Stimulated activated CD8-positive, alpha-beta memory T cell treated with anti-CD3 and anti-CD28 coated beads, Interleukin-7, amount 100 ng/mL, for 48 hours (primary cell): ENCODE measurements around the gene RPP38.

ENCODE experiments used
- DNase-seq, 2 donors: peaks; one replicate each; pipeline ENCODE4 v3.0.0-alpha.2; 2020; ENCODE audit warnings: low read depth in 1 of 2; ENCODE audit errors: extremely low read depth in 1 of 2

RPP38 gene, protein sequence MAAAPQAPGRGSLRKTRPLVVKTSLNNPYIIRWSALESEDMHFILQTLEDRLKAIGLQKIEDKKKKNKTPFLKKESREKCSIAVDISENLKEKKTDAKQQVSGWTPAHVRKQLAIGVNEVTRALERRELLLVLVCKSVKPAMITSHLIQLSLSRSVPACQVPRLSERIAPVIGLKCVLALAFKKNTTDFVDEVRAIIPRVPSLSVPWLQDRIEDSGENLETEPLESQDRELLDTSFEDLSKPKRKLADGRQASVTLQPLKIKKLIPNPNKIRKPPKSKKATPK

GRCh38 chr10:15097011-15097812 is at the start of gene RPP38:
RPP38 (plus strand) TSS chr10:15097355; CDS start chr10:15103315, 5,960 bp downstream.
- peak; percentile 95 for DNase-seq

DNA sequence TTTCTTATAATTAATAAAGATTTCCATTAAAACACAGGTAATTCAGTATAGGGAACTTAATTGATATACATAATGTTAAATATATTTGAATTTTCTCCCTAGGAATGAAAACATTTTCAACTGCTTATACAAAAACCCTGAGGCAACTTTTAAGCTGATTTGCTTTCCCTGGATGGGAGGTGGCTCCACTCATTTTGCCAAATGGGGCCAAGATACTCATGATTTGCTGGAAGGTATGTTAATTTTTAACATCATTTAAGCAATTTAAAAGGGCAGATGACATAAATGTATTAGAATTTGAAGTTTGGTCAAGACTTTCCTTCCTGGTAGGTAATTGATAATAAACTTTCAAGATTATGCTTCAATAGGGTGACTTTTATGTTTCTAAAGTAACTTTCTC is 47.6 kb upstream of the RPP38 start:
- DNase-seq = no peak

GRCh38 chr10:15052121-15052520 is 45.0 kb upstream of the RPP38 start:
- DNase-seq = no peak

DNA sequence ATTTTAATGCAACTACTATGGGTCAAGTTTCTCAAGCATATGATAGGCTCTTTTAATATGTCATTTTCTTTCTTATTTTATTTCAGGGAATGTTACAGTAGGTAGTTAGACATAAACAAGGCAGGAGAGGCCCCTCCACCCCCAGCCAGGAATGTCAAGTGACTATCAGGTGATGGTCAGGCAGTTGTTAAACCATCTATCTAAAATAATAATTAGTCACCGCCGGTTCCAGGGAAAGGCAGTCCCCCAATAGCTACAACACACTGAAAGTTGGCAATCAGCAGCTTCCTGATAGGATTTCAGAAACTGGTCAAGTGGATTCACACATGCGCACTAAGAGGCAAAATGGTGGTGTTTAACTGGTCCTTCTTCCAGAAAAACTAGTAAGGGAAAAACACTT is 44.1 kb upstream of the RPP38 start:
- no peak for DNase-seq

- no peak for DNase-seq
Observed at GRCh38 chr10:15058689-15059088, 38.5 kb upstream of the RPP38 start.

DNA sequence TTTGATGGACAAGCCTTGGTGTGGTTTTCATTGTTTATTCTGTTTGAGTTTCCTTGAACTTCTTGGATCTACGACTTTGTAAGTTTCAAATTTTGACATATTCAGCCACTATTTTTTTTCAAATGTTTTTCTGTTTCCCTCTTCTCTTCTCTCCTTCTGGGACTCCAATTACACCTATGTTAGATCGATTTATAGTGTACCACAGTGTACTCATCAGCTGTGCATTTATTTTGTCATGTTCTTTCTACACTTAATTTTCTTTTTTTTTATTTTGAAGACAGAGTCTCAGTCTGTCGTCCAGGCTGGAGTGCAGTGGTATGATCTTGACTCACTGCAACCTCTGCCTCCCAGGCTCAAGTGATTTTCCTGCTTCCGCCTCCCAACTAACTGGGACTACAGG is 37.2 kb upstream of the RPP38 start:
- DNase-seq = no peak

- no peak for DNase-seq
Observed at GRCh38 chr10:15060638-15061037, 36.5 kb upstream of the RPP38 start.

DNA sequence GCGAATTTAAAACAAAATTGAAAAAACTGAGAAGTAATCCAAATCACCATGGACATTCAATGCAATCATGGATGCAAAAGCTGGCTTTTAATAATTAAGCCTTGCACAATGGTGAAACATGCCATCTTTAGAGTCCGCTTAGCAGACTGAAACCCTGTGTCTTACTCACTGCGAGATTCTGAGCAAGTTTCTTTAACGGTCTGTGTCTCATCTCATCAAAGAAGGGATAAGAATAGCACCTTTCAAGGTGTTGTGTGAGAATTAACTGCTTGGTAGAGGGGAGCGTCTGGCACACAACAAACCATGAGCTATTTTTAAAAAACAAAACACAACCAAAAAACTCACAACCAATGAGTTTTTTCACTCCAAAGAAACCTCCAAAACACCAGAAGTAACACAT is 30.0 kb upstream of the RPP38 start:
- DNase-seq = no peak

DNA sequence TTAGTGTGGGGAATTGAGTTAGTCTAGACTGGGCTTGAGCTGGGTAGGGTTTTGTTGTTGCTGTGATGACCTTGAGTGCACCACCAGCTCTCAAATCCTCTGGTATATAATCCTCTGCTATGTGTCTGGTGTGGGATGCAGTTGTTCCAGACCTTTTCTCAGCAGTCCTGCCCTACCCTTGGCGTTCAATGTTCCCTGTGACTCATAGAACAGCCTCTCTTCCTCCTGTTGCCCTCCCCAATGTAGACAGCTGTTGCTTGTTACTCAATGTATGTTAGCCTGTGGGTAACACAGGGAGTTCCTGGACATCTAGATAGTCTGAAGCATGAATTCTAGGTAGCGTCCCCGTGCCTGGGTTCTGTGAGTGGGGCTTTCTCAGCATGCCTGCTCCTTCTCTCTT is 28.4 kb upstream of the RPP38 start:
- no peak for DNase-seq

- DNase-seq = no peak
Observed at GRCh38 chr10:15069230-15069629, 27.9 kb upstream of the RPP38 start.

DNA sequence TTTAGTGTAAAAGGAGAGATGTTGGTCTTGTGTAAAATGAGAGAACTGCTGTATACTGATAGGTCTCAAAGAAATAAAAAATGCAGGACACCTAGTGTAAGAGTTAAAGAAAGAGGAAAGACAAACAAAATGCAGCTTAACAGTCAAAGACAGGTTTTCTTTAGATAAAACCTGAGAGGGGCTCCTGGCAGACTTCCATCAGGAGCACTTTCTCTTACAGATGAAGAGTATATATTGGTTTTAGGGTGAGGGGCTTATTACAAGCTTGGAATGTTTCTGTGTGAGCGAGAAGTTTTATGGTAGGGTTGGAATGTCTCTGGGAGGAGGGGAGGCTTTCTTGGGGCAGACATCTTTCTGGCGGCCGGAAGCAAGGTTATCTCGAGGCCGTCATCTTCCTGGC is 24.8 kb upstream of the RPP38 start:
- DNase-seq = no peak

DNA sequence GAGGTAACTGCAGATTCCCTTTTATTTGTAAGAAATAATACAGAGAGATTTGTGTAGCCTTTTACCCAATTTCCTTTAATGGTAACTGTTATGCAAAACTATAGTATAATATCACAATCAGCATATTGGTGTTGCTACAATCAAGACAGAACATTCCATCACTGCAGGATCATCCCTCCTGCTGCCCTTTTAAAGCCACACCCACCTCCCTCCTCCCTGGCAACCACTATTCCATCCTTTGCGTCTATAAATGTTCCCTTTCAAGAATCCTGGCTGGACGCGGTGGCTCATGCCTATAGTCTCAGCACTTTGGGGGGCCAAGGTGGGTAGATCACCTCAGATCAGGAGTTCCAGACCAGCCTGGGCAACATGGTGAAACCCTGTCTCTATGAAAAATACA is 21.7 kb upstream of the RPP38 start:
- DNase-seq = no peak

- DNase-seq = no peak
Observed at GRCh38 chr10:15083674-15084501, 13.3 kb upstream of the RPP38 start.

GRCh38 chr10:15084502-15084922 is 12.6 kb upstream of the RPP38 start:
- no peak for DNase-seq

- peak; percentile 59 to 72 for DNase-seq
Observed at GRCh38 chr10:15088428-15089261, 8.5 kb upstream of the RPP38 start, which contains the start of gene ACBD7. ACBD7 (minus strand) TSS chr10:15088776; CDS start chr10:15088728, 48 bp downstream.

DNA sequence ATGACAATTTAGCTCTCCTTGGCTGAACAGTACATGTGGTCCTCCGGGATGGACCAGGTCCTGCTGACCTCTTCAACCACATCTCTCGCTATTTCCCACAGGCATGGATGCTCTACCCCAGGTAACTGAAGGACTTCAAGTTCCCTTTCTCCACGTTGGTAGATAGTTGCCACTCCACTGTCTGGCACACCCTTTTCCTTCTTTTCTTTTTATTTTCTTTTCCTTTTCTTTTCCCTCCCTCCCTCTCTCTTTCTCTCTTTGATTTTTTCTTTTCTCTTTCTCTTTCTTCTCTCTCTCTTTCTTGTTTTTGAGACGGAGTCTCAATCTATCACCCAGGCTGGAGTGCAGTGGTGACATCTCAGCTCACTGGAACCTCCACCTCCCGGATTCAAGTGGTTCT is 5.7 kb upstream of the RPP38 start:
- DNase-seq = no peak

GRCh38 chr10:15092855-15093408 is 4.2 kb upstream of the RPP38 start:
- no peak for DNase-seq

- no peak for DNase-seq
Observed at GRCh38 chr10:15096661-15097010, 519 bp upstream of the RPP38 start.

- no peak for DNase-seq
Observed at GRCh38 chr10:15099886-15100285, 2.7 kb downstream of the RPP38 start.

DNA sequence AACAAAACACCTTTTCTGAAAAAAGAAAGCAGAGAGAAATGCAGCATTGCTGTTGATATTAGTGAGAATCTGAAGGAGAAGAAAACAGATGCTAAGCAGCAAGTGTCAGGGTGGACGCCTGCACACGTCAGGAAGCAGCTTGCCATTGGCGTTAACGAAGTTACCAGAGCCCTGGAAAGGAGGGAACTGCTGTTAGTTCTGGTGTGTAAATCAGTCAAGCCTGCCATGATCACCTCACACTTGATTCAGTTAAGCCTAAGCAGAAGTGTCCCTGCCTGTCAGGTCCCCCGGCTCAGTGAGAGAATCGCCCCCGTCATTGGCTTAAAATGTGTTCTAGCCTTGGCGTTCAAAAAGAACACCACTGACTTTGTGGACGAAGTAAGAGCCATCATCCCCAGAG is 6.4 kb downstream of the RPP38 start:
- no peak for DNase-seq
